ENCODE measurements around the gene AP1G2. TPM values are rescaled to one million over a fixed set of nuclear protein-coding genes. Genes with fewer than 3 reads are reported as not detected.

Gene AP1G2
- polyA plus RNA-seq, 2 of the 4 experiments (the other 2 are of a cell fraction) = 80.6 to 83.7 TPM

GRCh38 chr14:23521785-23522640, 45.6 kb downstream of the AP1G2 start:
- no peak for TF ChIP-seq HOXA7 (CRISPR knock-in tag; IDR thresholded peaks at IDR 0.05)
- TF ChIP-seq RAD21 (conservative IDR thresholded peaks at IDR 0.05 in 1 of 2, IDR thresholded peaks at IDR 0.05 in 1 of 2) = no peak
- no peak for TF ChIP-seq NFE2L2 (conservative IDR thresholded peaks at IDR 0.05; ENCODE audit: low read length)
- no peak for TF ChIP-seq EHF (CRISPR knock-in tag; IDR thresholded peaks at IDR 0.05)
- TF ChIP-seq RFX5 (IDR thresholded peaks at IDR 0.05) = no peak
- TF ChIP-seq ZNF302 (CRISPR knock-in tag; IDR thresholded peaks at IDR 0.05) = no peak
- no peak for TF ChIP-seq BHLHE40 (IDR thresholded peaks at IDR 0.05; ENCODE audit: low read depth, low read length)
- no peak for TF ChIP-seq HES2 (IDR thresholded peaks at IDR 0.05)
- TF ChIP-seq MAFK (IDR thresholded peaks at IDR 0.05; ENCODE audit: partially characterized antibody) = no peak
- TF ChIP-seq KDM5A (IDR thresholded peaks at IDR 0.05) = no peak
- no peak for TF ChIP-seq E2F6 (IDR thresholded peaks at IDR 0.05; ENCODE audit: borderline replicate concordance, low read depth)
- no peak for TF ChIP-seq NR3C1 (IDR thresholded peaks at IDR 0.05)
- no peak for TF ChIP-seq KDM1A (IDR thresholded peaks at IDR 0.05; ENCODE audit: low read depth)
- no peak for TF ChIP-seq REST (IDR thresholded peaks at IDR 0.05)
- H3K4me3 ChIP-seq = no peak overlapping the region
- no peak for ATAC-seq
- no peak overlapping the region for H3K4me2 ChIP-seq
- ChIA-PET CTCF (interaction anchor here (0.7 to 2.8 kb wide), 6 partner anchors 9 to 46 kb away, joined by 3 to 13 read pairs (median 3); no protein-coding TSS in a partner anchor), POLR2A (no interaction called here)
- WGBS (ENCODE audit: missing lambda C conversion rate) = 81% methylated on average over 11 of the region's 20 CpGs
- FAIRE-seq = no peak
- H3K9me3 ChIP-seq = no peaks in the 10 kb centered on the region
- no peak for DNase-seq (ENCODE audit: low read depth in 1 of 2, low spot score in 1 of 2)
- no peak overlapping the region for H3K27ac ChIP-seq
- H3K4me1 ChIP-seq = no peaks in the 10 kb centered on the region

GRCh38 chr14:23520899-23521533, 46.6 kb downstream of the AP1G2 start:
- Histone ChIP-seq H3K27ac (no peak overlapping the region), H3K9me3 (no peaks in the 10 kb centered on the region), H3K4me3 (no peak overlapping the region), H3K4me1 (no peaks in the 10 kb centered on the region), H3K4me2 (no peak overlapping the region)
- TF ChIP-seq FOXS1 (CRISPR knock-in tag; IDR thresholded peaks at IDR 0.05) = no peak
- no peak for TF ChIP-seq HEYL (CRISPR knock-in tag; IDR thresholded peaks at IDR 0.05)
- no peak for TF ChIP-seq ZNF302 (CRISPR knock-in tag; IDR thresholded peaks at IDR 0.05)
- no peak for TF ChIP-seq FOSB (CRISPR knock-in tag; IDR thresholded peaks at IDR 0.05)
- no peak for TF ChIP-seq RFX5 (IDR thresholded peaks at IDR 0.05)
- no peak for TF ChIP-seq REST (IDR thresholded peaks at IDR 0.05)
- POLR2A ChIA-PET = no interaction called here
- DNase-seq (ENCODE audit: low read depth in 1 of 2, low spot score in 1 of 2) (no peak), ATAC-seq (no peak), FAIRE-seq (no peak)
- CTCF ChIA-PET = interaction anchor here (0.7 to 2.8 kb wide), 6 partner anchors 10 to 45 kb away, joined by 3 to 13 read pairs (median 3); no protein-coding TSS in a partner anchor
- 64% methylated on average over 14 of the region's 14 CpGs for WGBS (ENCODE audit: missing lambda C conversion rate)

Data from A549 (cell line).